Trophoblast cell (in vitro differentiated cells and primary cell): ENCODE results near the gene FAM222B.
"Not testable (repeated sequence)": the region's sequence is repeated elsewhere in the genome, so short reads cannot be mapped to it uniquely, and the experiment has no call there.

Experiments
- DNase-seq, 2 donors: peaks; one replicate each; pipeline ENCODE4 v3.0.0-alpha.2; 2016
- H2AFZ ChIP-seq: 2 replicates; pipeline ENCODE4 v1.6.1; 2013; ENCODE audit warnings: low read length, moderate library complexity, mild to moderate bottlenecking; ENCODE audit not compliant: insufficient read depth, poor library complexity
- H2AK5ac ChIP-seq: 2 replicates; pipeline ENCODE4 v1.6.1; 2013; ENCODE audit warnings: mild to moderate bottlenecking, low read length
- H2BK120ac ChIP-seq: 2 replicates; pipeline ENCODE4 v1.6.1; 2013; ENCODE audit warnings: low read length, mild to moderate bottlenecking, moderate library complexity; ENCODE audit not compliant: insufficient read depth, poor library complexity
- H2BK12ac ChIP-seq: 2 replicates; pipeline ENCODE4 v1.6.1; 2013; ENCODE audit warnings: mild to moderate bottlenecking, low read length, moderate library complexity
- H2BK5ac ChIP-seq: 2 replicates; pipeline ENCODE4 v1.6.1; 2013; ENCODE audit warnings: low read length, low read depth, moderate library complexity, mild to moderate bottlenecking; ENCODE audit not compliant: poor library complexity
- H3K14ac ChIP-seq: 2 replicates; pipeline ENCODE4 v1.6.1; 2013; ENCODE audit warnings: mild to moderate bottlenecking, low read length
- H3K18ac ChIP-seq: 2 replicates; pipeline ENCODE4 v1.6.1; 2013; ENCODE audit warnings: mild to moderate bottlenecking, low read length
- H3K23ac ChIP-seq: 2 replicates; pipeline ENCODE4 v1.6.1; 2013; ENCODE audit warnings: low read length
- H3K27ac ChIP-seq: 2 replicates; pipeline ENCODE4 v1.5.1; 2013; ENCODE audit warnings: low read depth, mild to moderate bottlenecking, inconsistent platforms, low read length, moderate library complexity
- H3K27me3 ChIP-seq: 2 replicates; pipeline ENCODE4 v1.6.1; 2013; ENCODE audit warnings: inconsistent platforms, mild to moderate bottlenecking, low read length, moderate library complexity; ENCODE audit not compliant: insufficient read depth
- H3K36me3 ChIP-seq, 2 experiments: 1 replicate in 1 of 2; 2 replicates in 1 of 2; pipeline ENCODE4 v1.6.1; 2013; ENCODE audit warnings: low read length in 2 of 2, mild to moderate bottlenecking in 2 of 2, moderate library complexity in 1 of 2; ENCODE audit not compliant: insufficient read depth in 2 of 2, control insufficient read depth in 1 of 2
- H3K4ac ChIP-seq: 2 replicates; pipeline ENCODE4 v1.6.1; 2013; ENCODE audit warnings: low read depth, mild to moderate bottlenecking, low read length, moderate library complexity
- H3K4me1 ChIP-seq, 2 experiments: 1 replicate in 1 of 2; 2 replicates in 1 of 2; pipeline ENCODE4 v1.6.1; 2013; ENCODE audit warnings: low read length in 2 of 2, mild to moderate bottlenecking in 2 of 2, moderate library complexity in 1 of 2; ENCODE audit not compliant: insufficient read depth in 2 of 2, control insufficient read depth in 1 of 2
- H3K4me2 ChIP-seq: 2 replicates; pipeline ENCODE4 v1.6.1; 2013; ENCODE audit warnings: inconsistent platforms, mild to moderate bottlenecking, low read length, moderate library complexity
- H3K4me3 ChIP-seq: 2 replicates; pipeline ENCODE4 v1.5.1; 2013; ENCODE audit warnings: mild to moderate bottlenecking, low read depth, low read length, inconsistent platforms
- H3K79me1 ChIP-seq: one replicate; pipeline ENCODE4 v1.6.1; 2013; ENCODE audit warnings: low read length
- H3K79me2 ChIP-seq: 2 replicates; pipeline ENCODE4 v1.6.1; 2013; ENCODE audit warnings: low read length, mild to moderate bottlenecking; ENCODE audit not compliant: control insufficient read depth, insufficient read depth, poor library complexity
- H3K9ac ChIP-seq: 2 replicates; pipeline ENCODE4 v1.6.1; 2013; ENCODE audit warnings: mild to moderate bottlenecking, low read length
- H3K9me3 ChIP-seq: 2 replicates; pipeline ENCODE4 v1.6.1; 2013; ENCODE audit warnings: low read depth, mild to moderate bottlenecking, control low read depth, inconsistent platforms, low read length; ENCODE audit not compliant: insufficient read depth
- H4K12ac ChIP-seq: 2 replicates; pipeline ENCODE4 v1.6.1; 2013; ENCODE audit warnings: low read depth, mild to moderate bottlenecking, low read length, moderate library complexity
- H4K8ac ChIP-seq: 2 replicates; pipeline ENCODE4 v1.6.1; 2013; ENCODE audit warnings: low read depth, mild to moderate bottlenecking, low read length, moderate library complexity
- H4K91ac ChIP-seq: one replicate; pipeline ENCODE4 v1.6.1; 2013; ENCODE audit warnings: low read depth, mild to moderate bottlenecking, low read length, moderate library complexity
- WGBS: extraction: QIAGEN DNeasy Blood & Tissue Kit; methylation state at CpG from one replicate; pipeline ENCODE4 v1.1.7; 2013; ENCODE audit warnings: missing lambda C conversion rate; ENCODE audit not compliant: insufficient read length, insufficient coverage; ENCODE audit errors: extremely low coverage; 5-methylcytosine and 5-hydroxymethylcytosine counted together

The FAM222B gene

GRCh38 chr17:28879886-28880571, 37.4 kb upstream of the FAM222B start:
- Histone ChIP-seq H3K27ac (no peak overlapping the region), H3K79me1 (no peaks in the 10 kb centered on the region), H3K27me3 (no peaks in the 10 kb centered on the region), H3K4me2 (no peak overlapping the region), H3K4me1 (no peaks in the 10 kb centered on the region), H2BK12ac (no peak overlapping the region), H3K4ac (no peak overlapping the region), H2BK5ac (no peak overlapping the region), H3K36me3 (peaks cover 43 to 50% of the 10 kb centered on the region in 2 experiments), H3K14ac (no peak overlapping the region), H3K18ac (no peak overlapping the region), H3K9ac (no peak overlapping the region), H3K9me3 (peaks cover 3% of the 10 kb centered on the region), H3K79me2 (no peaks in the 10 kb centered on the region), H3K23ac (no peak overlapping the region), H4K12ac (no peak overlapping the region), H2BK120ac (no peak overlapping the region), H2AFZ (no peak overlapping the region), H4K91ac (no peak overlapping the region), H3K4me3 (no peak overlapping the region), H2AK5ac (no peak overlapping the region), H4K8ac (no peak overlapping the region)
- no CpG with 5 or more reads among the region's 9 CpGs for WGBS
- no peak for DNase-seq

- no peaks in the 10 kb centered on the region for H3K79me1 ChIP-seq
- H3K36me3 ChIP-seq: peaks cover 41% of the 10 kb centered on the region in 2 experiments
- H3K27me3 ChIP-seq: no peaks in the 10 kb centered on the region
- no peak overlapping the region for H3K27ac ChIP-seq
- H3K4me1 ChIP-seq: no peaks in the 10 kb centered on the region
- no peaks in the 10 kb centered on the region for H3K79me2 ChIP-seq
- no peak overlapping the region for H3K23ac ChIP-seq
- no peak overlapping the region for H2AFZ ChIP-seq
- WGBS: no CpG with 5 or more reads among the region's 4 CpGs
- peaks cover under 1% of the 10 kb centered on the region for H3K9me3 ChIP-seq
- no peak overlapping the region for H3K4me2 ChIP-seq
- no peak overlapping the region for H2BK5ac ChIP-seq
- no peak overlapping the region for H3K14ac ChIP-seq
- no peak overlapping the region for H4K12ac ChIP-seq
- H2BK12ac ChIP-seq: no peak overlapping the region
- no peak overlapping the region for H2AK5ac ChIP-seq
- no peak overlapping the region for H3K4me3 ChIP-seq
- H3K18ac ChIP-seq: no peak overlapping the region
- peak; percentile 59 to 78 for DNase-seq
- H4K91ac ChIP-seq: no peak overlapping the region
- no peak overlapping the region for H4K8ac ChIP-seq
- no peak overlapping the region for H3K9ac ChIP-seq
- H3K4ac ChIP-seq: no peak overlapping the region
- H2BK120ac ChIP-seq: no peak overlapping the region
Observed at GRCh38 chr17:28878981-28879380, 36.4 kb upstream of the FAM222B start.

GRCh38 chr17:28878158-28878910, 35.7 kb upstream of the FAM222B start:
- H3K4ac ChIP-seq: no peak overlapping the region
- DNase-seq: peak in 1 of 2 donors; percentile 25
- no peaks in the 10 kb centered on the region for H3K79me2 ChIP-seq
- H3K36me3 ChIP-seq: peaks cover 38 to 39% of the 10 kb centered on the region in 2 experiments
- H3K4me2 ChIP-seq: no peak overlapping the region
- H2BK5ac ChIP-seq: no peak overlapping the region
- no peak overlapping the region for H3K27ac ChIP-seq
- WGBS: no CpG with 5 or more reads among the region's 2 CpGs
- H4K91ac ChIP-seq: no peak overlapping the region
- H2BK12ac ChIP-seq: no peak overlapping the region
- no peak overlapping the region for H2BK120ac ChIP-seq
- no peak overlapping the region for H3K23ac ChIP-seq
- H3K14ac ChIP-seq: no peak overlapping the region
- no peak overlapping the region for H4K12ac ChIP-seq
- no peak overlapping the region for H4K8ac ChIP-seq
- H3K9ac ChIP-seq: no peak overlapping the region
- no peaks in the 10 kb centered on the region for H3K4me1 ChIP-seq
- H2AK5ac ChIP-seq: no peak overlapping the region
- no peak overlapping the region for H3K4me3 ChIP-seq
- H2AFZ ChIP-seq: no peak overlapping the region
- no peaks in the 10 kb centered on the region for H3K9me3 ChIP-seq
- H3K27me3 ChIP-seq: no peaks in the 10 kb centered on the region
- no peaks in the 10 kb centered on the region for H3K79me1 ChIP-seq
- no peak overlapping the region for H3K18ac ChIP-seq

GRCh38 chr17:28877150-28877711, 34.6 kb upstream of the FAM222B start:
- H4K12ac ChIP-seq, H3K9ac ChIP-seq, H4K91ac ChIP-seq, H2BK120ac ChIP-seq, H3K4ac ChIP-seq, H4K8ac ChIP-seq, H3K18ac ChIP-seq, H3K4me3 ChIP-seq, H3K27me3 ChIP-seq, H3K79me2 ChIP-seq, H3K9me3 ChIP-seq, H3K14ac ChIP-seq, H3K4me1 ChIP-seq, H2BK12ac ChIP-seq, H2AK5ac ChIP-seq, H3K27ac ChIP-seq, H2AFZ ChIP-seq, H2BK5ac ChIP-seq, H3K23ac ChIP-seq, DNase-seq, H3K79me1 ChIP-seq, H3K4me2 ChIP-seq: not testable (repeated sequence)
- H3K36me3 ChIP-seq: peaks cover 27 to 30% of the 10 kb centered on the region in 2 experiments
- WGBS: no CpG with 5 or more reads among the region's 6 CpGs
